ENCODE data around the gene CEP68.

- no peak for TF ChIP-seq TAF1 (IDR thresholded peaks at IDR 0.05; ENCODE audit: borderline replicate concordance, low read depth, low read length)
- TF ChIP-seq CTCF (IDR thresholded peaks at IDR 0.05), result no peak
Observed at GRCh38 chr2:65093211-65093610, 37.0 kb downstream of the CEP68 start.
